Lung (tissue), 12 donors: ENCODE results near the gene RAB11B. TPM values are rescaled to one million over a fixed set of nuclear protein-coding genes. Genes with fewer than 3 reads are reported as not detected.
"Not testable (repeated sequence)": the region's sequence is repeated elsewhere in the genome, so short reads cannot be mapped to it uniquely, and the experiment has no call there.

Source experiments
- ATAC-seq: fragments of 200-7000 bp; cut with Tn5 transposase; one replicate; pipeline ENCODE4 v1.9.1; 2020; ENCODE audit warnings: moderate number of reproducible peaks; ENCODE audit not compliant: insufficient read depth, low FRiP score
- DNase-seq, 3 donors: peaks; one replicate each; pipeline ENCODE4 v3.0.0-alpha.2; 2013 to 2017
- H3K27ac ChIP-seq, 2 donors: one replicate each; pipeline ENCODE4 v1.5.1; 2013; ENCODE audit warnings: mild to moderate bottlenecking in 2 of 2, moderate library complexity in 2 of 2, control low read depth in 1 of 2, inconsistent platforms in 1 of 2, low read depth in 1 of 2, low read length in 1 of 2
- H3K27me3 ChIP-seq, 3 donors: one replicate each; pipeline ENCODE4 v1.5.1; 2013; ENCODE audit warnings: low read length in 2 of 3; ENCODE audit not compliant: control insufficient read depth in 3 of 3, insufficient read depth in 3 of 3
- H3K36me3 ChIP-seq, 4 donors: one replicate each; pipeline ENCODE4 v1.5.1; 2013; ENCODE audit warnings: low read length in 4 of 4, mild to moderate bottlenecking in 1 of 4, moderate library complexity in 1 of 4; ENCODE audit not compliant: control insufficient read depth in 4 of 4, insufficient read depth in 4 of 4
- H3K4me1 ChIP-seq, 5 donors: one replicate each; pipeline ENCODE4 v1.5.1; 2013; ENCODE audit warnings: low read length in 5 of 5, mild to moderate bottlenecking in 2 of 5, moderate library complexity in 1 of 5; ENCODE audit not compliant: control insufficient read depth in 5 of 5, insufficient read depth in 5 of 5
- H3K4me3 ChIP-seq: one replicate; pipeline ENCODE4 v1.5.1; 2013; ENCODE audit warnings: mild to moderate bottlenecking, control low read depth, moderate library complexity
- H3K9ac ChIP-seq, 2 donors: one replicate each; pipeline ENCODE4 v1.5.1; 2013; ENCODE audit warnings: low read length in 2 of 2, control low read depth in 1 of 2; ENCODE audit not compliant: insufficient read depth in 1 of 2
- H3K9me3 ChIP-seq, 4 donors: one replicate each; pipeline ENCODE4 v1.5.1; 2013; ENCODE audit warnings: low read length in 3 of 4, mild to moderate bottlenecking in 1 of 4, moderate library complexity in 1 of 4; ENCODE audit not compliant: control insufficient read depth in 4 of 4, insufficient read depth in 3 of 4
- WGBS, 2 donors: extraction: QIAGEN DNeasy Blood & Tissue Kit; methylation state at CpG; one replicate each; pipeline ENCODE4 v1.1.7; 2013; 5-methylcytosine and 5-hydroxymethylcytosine counted together
- polyA plus RNA-seq, 2 donors: library from polyadenylated mRNA; stranded (reverse); fragments of 200-250 nt; gene quantifications; one replicate each; pipeline ENCODE4 v1.2.1, GENCODE V29; 2013
- total RNA-seq, 2 donors: library from RNA; depleted of rRNA in 1 of 2; stranded (reverse); fragments of >200 nt in 1 of 2; gene quantifications; one replicate each; pipeline ENCODE4 v1.2.1, GENCODE V29; 2014 to 2021
- TF ChIP-seq, protein P1 (sequence below): IDR thresholded peaks from 2 replicates; pipeline ENCODE4 v1.5.1; 2012; ENCODE audit warnings: mild to moderate bottlenecking; ENCODE audit errors: control extremely low read depth, extremely low read depth
- donor health status: control.
- donor health status: control.
- donor health status: Bipolar disorder and iron deficiency.
- donor health status: healthy.
- donor health status: DM: yes; HTN: yes; CAD: no.

RAB11B gene
- total and polyA plus RNA-seq, 4 donors = 91.1 to 148 (median 121) TPM

DNA sequence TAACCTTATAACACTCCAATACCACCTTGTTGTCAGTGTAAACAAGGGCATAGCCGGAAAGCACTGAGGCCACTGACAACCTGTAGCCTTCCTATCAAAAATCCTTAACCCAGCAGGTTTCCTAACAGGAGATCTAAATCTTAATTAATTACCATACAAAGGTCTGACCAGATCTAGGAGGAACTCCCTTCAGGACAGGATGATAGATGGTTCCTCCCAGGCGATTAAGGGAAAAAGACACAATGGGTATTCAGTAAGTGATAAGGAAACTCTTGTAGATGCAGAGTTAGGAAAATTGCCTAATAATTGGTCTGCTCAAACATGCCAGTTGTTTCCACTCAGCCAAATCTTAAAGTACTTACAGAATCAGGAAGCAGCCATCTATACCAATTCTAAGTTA, 5.1 kb upstream of the RAB11B start:
- H3K27ac ChIP-seq, H3K4me1 ChIP-seq, H3K9me3 ChIP-seq, H3K9ac ChIP-seq, H3K27me3 ChIP-seq, H3K4me3 ChIP-seq, H3K36me3 ChIP-seq, ATAC-seq: not testable (repeated sequence)
- DNase-seq = peak in 1 of 3 donors; percentile 42
- WGBS, 2 donors = 28 to 43% methylated on average over 2 of the region's 2 CpGs

DNA sequence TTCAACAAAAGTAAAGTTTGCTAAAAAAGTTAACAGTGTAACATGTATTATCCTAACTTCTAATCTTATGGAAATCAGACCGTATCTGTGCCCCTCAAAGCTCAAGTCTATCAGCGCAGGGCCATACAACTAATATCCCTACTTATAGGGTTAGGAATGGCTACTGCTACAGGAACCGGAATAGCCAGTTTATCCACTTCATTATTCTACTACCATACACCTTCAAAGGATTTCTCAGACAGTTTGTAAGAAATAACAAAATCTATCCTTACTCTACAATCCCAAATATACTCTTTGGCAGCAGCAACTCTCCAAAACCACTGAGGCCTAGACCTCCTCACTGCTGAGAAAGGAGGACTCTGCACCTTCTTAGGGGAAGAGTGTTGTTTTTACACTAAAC, 4.6 kb upstream of the RAB11B start:
- H3K36me3 ChIP-seq, H3K9me3 ChIP-seq, H3K9ac ChIP-seq, H3K4me3 ChIP-seq, H3K4me1 ChIP-seq, ATAC-seq, H3K27me3 ChIP-seq: not testable (repeated sequence)
- peak in 1 of 3 donors; percentile 67 for DNase-seq
- H3K27ac ChIP-seq = peak overlapping the region in 1 of 2 donors; percentile 47
- 66 to 80% methylated on average over 3 of the region's 3 CpGs for WGBS, 2 donors

DNA sequence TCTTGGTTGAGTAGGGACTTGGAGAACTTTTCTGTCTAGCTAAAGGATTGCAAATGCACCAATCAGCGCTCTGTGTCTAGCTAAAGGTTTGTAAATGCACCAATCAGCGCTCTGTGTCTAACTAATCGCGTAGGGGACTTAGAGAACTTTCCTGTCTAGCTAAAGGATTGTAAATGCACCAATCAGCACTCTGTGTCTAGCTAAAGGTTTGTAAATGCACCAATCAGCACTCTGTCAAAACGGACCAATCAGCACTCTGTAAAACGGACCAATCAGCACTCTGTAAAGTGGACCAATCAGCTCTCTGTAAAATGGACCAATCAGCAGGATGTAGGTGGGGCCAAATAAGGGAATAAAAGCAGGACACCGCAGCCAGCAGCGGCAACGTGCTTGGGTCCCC, 3.7 kb upstream of the RAB11B start:
- not testable (repeated sequence) for H3K4me1 ChIP-seq, DNase-seq, H3K4me3 ChIP-seq, H3K27me3 ChIP-seq, H3K9ac ChIP-seq, H3K36me3 ChIP-seq, H3K9me3 ChIP-seq, ATAC-seq
- H3K27ac ChIP-seq = peak overlapping the region in 1 of 2 donors; percentile 31
- 84 to 92% methylated on average over 9 of the region's 9 CpGs for WGBS, 2 donors

DNA sequence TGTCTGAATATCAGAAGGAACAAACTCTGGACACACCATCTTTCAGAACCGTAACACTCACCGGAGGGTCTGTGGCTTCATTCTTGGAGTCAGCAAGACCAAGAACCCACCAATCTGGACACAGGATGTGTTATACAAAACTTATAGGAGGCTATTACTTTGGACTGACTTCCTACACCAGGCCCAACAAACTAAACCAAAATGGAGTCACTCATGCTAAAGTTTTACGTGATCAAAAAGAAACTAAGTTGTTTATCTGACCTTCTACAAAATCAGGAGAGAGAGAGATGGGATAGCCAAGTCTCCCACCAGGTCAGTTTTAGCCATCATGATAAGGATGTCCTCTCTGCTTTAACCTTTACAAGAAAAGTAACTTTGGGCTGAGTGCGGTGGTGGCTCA, 3.2 kb upstream of the RAB11B start:
- Histone ChIP-seq H3K27ac (no peak overlapping the region), H3K27me3 (no peaks in the 10 kb centered on the region), H3K9ac (no peak overlapping the region), H3K4me1 (peaks cover under 1 to 12% (median 9%) of the 10 kb centered on the region in 5 donors), H3K36me3 (peaks cover 0 to 4% (median 0%) of the 10 kb centered on the region in 4 donors), H3K9me3 (no peaks in the 10 kb centered on the region), H3K4me3 (no peak overlapping the region)
- no peak for DNase-seq
- 92 to 99% methylated on average over 4 of the region's 4 CpGs for WGBS, 2 donors
- TF ChIP-seq, protein P1, sequence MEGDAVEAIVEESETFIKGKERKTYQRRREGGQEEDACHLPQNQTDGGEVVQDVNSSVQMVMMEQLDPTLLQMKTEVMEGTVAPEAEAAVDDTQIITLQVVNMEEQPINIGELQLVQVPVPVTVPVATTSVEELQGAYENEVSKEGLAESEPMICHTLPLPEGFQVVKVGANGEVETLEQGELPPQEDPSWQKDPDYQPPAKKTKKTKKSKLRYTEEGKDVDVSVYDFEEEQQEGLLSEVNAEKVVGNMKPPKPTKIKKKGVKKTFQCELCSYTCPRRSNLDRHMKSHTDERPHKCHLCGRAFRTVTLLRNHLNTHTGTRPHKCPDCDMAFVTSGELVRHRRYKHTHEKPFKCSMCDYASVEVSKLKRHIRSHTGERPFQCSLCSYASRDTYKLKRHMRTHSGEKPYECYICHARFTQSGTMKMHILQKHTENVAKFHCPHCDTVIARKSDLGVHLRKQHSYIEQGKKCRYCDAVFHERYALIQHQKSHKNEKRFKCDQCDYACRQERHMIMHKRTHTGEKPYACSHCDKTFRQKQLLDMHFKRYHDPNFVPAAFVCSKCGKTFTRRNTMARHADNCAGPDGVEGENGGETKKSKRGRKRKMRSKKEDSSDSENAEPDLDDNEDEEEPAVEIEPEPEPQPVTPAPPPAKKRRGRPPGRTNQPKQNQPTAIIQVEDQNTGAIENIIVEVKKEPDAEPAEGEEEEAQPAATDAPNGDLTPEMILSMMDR = no peak
- ATAC-seq = no peak

DNA sequence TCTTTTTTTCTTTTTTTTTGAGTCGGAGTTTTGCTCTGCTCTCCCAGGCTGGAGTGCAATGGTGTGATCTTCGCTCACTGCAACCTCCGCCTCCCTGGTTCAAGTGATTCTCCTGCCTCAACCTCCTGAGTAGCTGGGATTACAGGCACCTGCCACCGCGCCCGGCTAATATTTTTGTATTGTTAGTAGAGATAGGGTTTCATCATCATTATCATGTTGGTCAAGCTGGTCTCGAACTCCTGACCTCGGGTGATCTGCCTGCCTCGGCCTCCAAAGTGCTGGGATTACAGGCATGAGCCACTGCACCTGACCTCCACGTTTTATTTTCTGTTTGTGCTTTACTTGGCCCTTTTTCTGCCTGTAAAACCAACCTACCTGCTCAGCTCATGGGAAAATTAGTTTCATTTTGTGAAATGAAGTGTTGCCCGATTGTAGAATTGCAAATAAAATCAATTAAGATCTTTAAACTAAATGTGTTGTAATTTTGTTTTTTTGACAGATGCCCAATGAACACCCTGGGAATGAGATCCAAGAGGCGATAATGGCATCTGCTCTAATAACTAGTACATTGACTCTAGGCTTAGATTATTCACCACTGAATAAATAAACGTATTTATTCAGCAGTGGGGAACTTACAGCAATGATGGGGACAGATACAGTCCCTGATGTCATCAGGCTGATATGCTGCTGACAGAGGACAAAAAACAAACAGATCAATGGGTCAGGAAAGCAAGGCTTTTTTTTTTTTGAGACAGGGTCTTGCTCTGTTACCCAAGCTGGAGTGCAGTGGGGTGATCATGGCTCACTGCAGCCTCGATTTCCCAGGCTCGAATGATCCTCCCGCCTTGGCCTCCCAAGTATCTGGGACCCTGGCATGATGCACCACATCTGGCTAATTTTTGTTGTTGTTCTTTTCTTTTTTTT, 2.2 kb upstream of the RAB11B start:
- TF ChIP-seq, protein P1 = no peak
- Histone ChIP-seq H3K9ac (no peak overlapping the region), H3K27ac (no peak overlapping the region), H3K36me3 (peaks cover 0 to 4% (median 0%) of the 10 kb centered on the region in 4 donors), H3K9me3 (no peaks in the 10 kb centered on the region), H3K4me1 (peaks cover 5 to 16% (median 11%) of the 10 kb centered on the region in 5 donors), H3K27me3 (no peaks in the 10 kb centered on the region), H3K4me3 (no peak overlapping the region)
- 95 to 97% methylated on average over 16 of the region's 16 CpGs for WGBS, 2 donors
- DNase-seq (no peak), ATAC-seq (no peak)
